ENCODE data around the gene MEF2D. TPM values are rescaled to one million over a fixed set of nuclear protein-coding genes. Genes with fewer than 3 reads are reported as not detected.
A peak's percentile ranks its signal among the peaks of the same experiment; 100 is the strongest.

The MEF2D gene
- total and polyA plus RNA-seq, 2 experiments from 2014 or later = 23.6 to 34.1 TPM

GRCh38 chr1:156414461-156415064 lies 86.0 kb downstream of the MEF2D start:
- in situ Hi-C loops (cut with MboI) = no loop called here
- H2AFZ ChIP-seq = no peak overlapping the region
- TF ChIP-seq EZH2 (IDR thresholded peaks at IDR 0.05; ENCODE audit: insufficient read depth, poor library complexity, severe bottlenecking) (no peak), EZH2phosphoT487 (IDR thresholded peaks at IDR 0.05; ENCODE audit: insufficient read depth, low read depth) (no peak)
- DNase-seq = peak; percentile 10
- no peaks in the 10 kb centered on the region for H3K36me3 ChIP-seq (ENCODE audit: low read depth)
- no peaks in the 10 kb centered on the region for H3F3A ChIP-seq (ENCODE audit: insufficient read depth)
- no peaks in the 10 kb centered on the region for H3K9me3 ChIP-seq (ENCODE audit: low read depth)
- H3K4me3 ChIP-seq = no peak overlapping the region
- H3K9ac ChIP-seq = no peak overlapping the region
- H3K79me2 ChIP-seq (ENCODE audit: insufficient read depth) = no peaks in the 10 kb centered on the region
- H3K4me1 ChIP-seq (ENCODE audit: insufficient read depth) = no peaks in the 10 kb centered on the region
- no peak overlapping the region for H3K4me2 ChIP-seq (ENCODE audit: unreplicated experiment)
- H3K27me3 ChIP-seq (replicated peaks; ENCODE audit: insufficient read depth) = peaks cover 77% of the 10 kb centered on the region
- H3K9me2 ChIP-seq (ENCODE audit: insufficient read depth) = no peaks in the 10 kb centered on the region
- WGBS, 2 experiments (ENCODE audit: low coverage in 1 of 2, low lambda C conversion rate in 2 of 2, missing lambda C conversion rate in 2 of 2) = 19 to 22% methylated on average over 8 of the region's 8 CpGs
- H3K27ac ChIP-seq = no peak overlapping the region
- H4K20me1 ChIP-seq (ENCODE audit: insufficient read depth) = no peaks in the 10 kb centered on the region

MicroRNAs encoded within 50 kb of the gene (microRNA counts, 767-probe panel; counts per million panel counts)
- 447 counts per million, percentile 86 among the panel's probes with 10 or more counts for microRNA hsa-miR-9-5p

Small RNAs within 50 kb of the gene (microRNA-seq; reads per million reads assigned to microRNA genes)
- not detected for gene MIR9-1 (ENCODE audit: borderline number of aligned reads)

Small RNAs within 50 kb of the gene (small RNA-seq; reads per million reads assigned to genes)
- not detected for gene MIR9-1 (ENCODE audit: low read depth, low replicate concordance)
- not detected for gene RF00019 (ENCODE audit: low read depth, low replicate concordance)

Other genes starting within 250 kb of the MEF2D start
- gene SMG5, start 217.9 kb downstream of the MEF2D start, total RNA-seq (2014; rRNA removed; shearing (Covaris generic)) = 60.0 and 68.2 TPM in 2 replicates
- 30.7 and 32.2 TPM in 2 replicates for gene SMG5, start 217.9 kb downstream of the MEF2D start, polyA plus RNA-seq (2016; fragmentation: Nextera tagmentation; extraction: Ambion mirVana)
- gene TMEM79, start 216.4 kb downstream of the MEF2D start, total RNA-seq (2014; rRNA removed; shearing (Covaris generic)) = 0.63 and 1.8 TPM in 2 replicates
- 3.8 and 3.9 TPM in 2 replicates for gene TMEM79, start 216.4 kb downstream of the MEF2D start, polyA plus RNA-seq (2016; fragmentation: Nextera tagmentation; extraction: Ambion mirVana)
- 77.8 and 89.7 TPM in 2 replicates for gene GLMP, start 205.1 kb downstream of the MEF2D start, total RNA-seq (2014; rRNA removed; shearing (Covaris generic))
- gene GLMP, start 205.1 kb downstream of the MEF2D start, polyA plus RNA-seq (2016; fragmentation: Nextera tagmentation; extraction: Ambion mirVana) = 59.9 and 63.8 TPM in 2 replicates
- not detected in 2 replicates for gene VHLL, start 201.5 kb downstream of the MEF2D start, total RNA-seq (2014; rRNA removed; shearing (Covaris generic))
- gene VHLL, start 201.5 kb downstream of the MEF2D start, polyA plus RNA-seq (2016; fragmentation: Nextera tagmentation; extraction: Ambion mirVana) = not detected in 2 replicates
- gene CCT3, start 162.5 kb downstream of the MEF2D start, total RNA-seq (2014; rRNA removed; shearing (Covaris generic)) = 248 and 307 TPM in 2 replicates
- 226 and 232 TPM in 2 replicates for gene CCT3, start 162.5 kb downstream of the MEF2D start, polyA plus RNA-seq (2016; fragmentation: Nextera tagmentation; extraction: Ambion mirVana)
- not detected in 2 replicates for gene TSACC, start 162.2 kb downstream of the MEF2D start, total RNA-seq (2014; rRNA removed; shearing (Covaris generic))
- gene TSACC, start 162.2 kb downstream of the MEF2D start, polyA plus RNA-seq (2016; fragmentation: Nextera tagmentation; extraction: Ambion mirVana) = 1.3 and 1.4 TPM in 2 replicates
- gene RHBG, start 131.6 kb downstream of the MEF2D start, total RNA-seq (2014; rRNA removed; shearing (Covaris generic)) = not detected in 2 replicates
- not detected in 2 replicates for gene RHBG, start 131.6 kb downstream of the MEF2D start, polyA plus RNA-seq (2016; fragmentation: Nextera tagmentation; extraction: Ambion mirVana)
- 12.5 and 14.7 TPM in 2 replicates for gene IQGAP3, start 71.8 kb upstream of the MEF2D start, total RNA-seq (2014; rRNA removed; shearing (Covaris generic))
- 5.5 and 5.6 TPM in 2 replicates for gene IQGAP3, start 71.8 kb upstream of the MEF2D start, polyA plus RNA-seq (2016; fragmentation: Nextera tagmentation; extraction: Ambion mirVana)
- not detected in 2 replicates for gene TTC24, start 78.9 kb upstream of the MEF2D start, total RNA-seq (2014; rRNA removed; shearing (Covaris generic))
- gene TTC24, start 78.9 kb upstream of the MEF2D start, polyA plus RNA-seq (2016; fragmentation: Nextera tagmentation; extraction: Ambion mirVana) = not detected in 2 replicates
- 51.2 and 68.7 TPM in 2 replicates for gene NAXE, start 91.0 kb upstream of the MEF2D start, total RNA-seq (2014; rRNA removed; shearing (Covaris generic))
- 86.2 and 87.4 TPM in 2 replicates for gene NAXE, start 91.0 kb upstream of the MEF2D start, polyA plus RNA-seq (2016; fragmentation: Nextera tagmentation; extraction: Ambion mirVana)
- 9.5 and 12.5 TPM in 2 replicates for gene GPATCH4, start 100.7 kb upstream of the MEF2D start, total RNA-seq (2014; rRNA removed; shearing (Covaris generic))
- gene GPATCH4, start 100.7 kb upstream of the MEF2D start, polyA plus RNA-seq (2016; fragmentation: Nextera tagmentation; extraction: Ambion mirVana) = 43.0 and 46.6 TPM in 2 replicates
- gene HAPLN2, start 118.6 kb upstream of the MEF2D start, total RNA-seq (2014; rRNA removed; shearing (Covaris generic)) = not detected in 2 replicates
- gene HAPLN2, start 118.6 kb upstream of the MEF2D start, polyA plus RNA-seq (2016; fragmentation: Nextera tagmentation; extraction: Ambion mirVana) = not detected in 2 replicates
- not detected in 2 replicates for gene BCAN, start 141.3 kb upstream of the MEF2D start, total RNA-seq (2014; rRNA removed; shearing (Covaris generic))
- not detected in 2 replicates for gene BCAN, start 141.3 kb upstream of the MEF2D start, polyA plus RNA-seq (2016; fragmentation: Nextera tagmentation; extraction: Ambion mirVana)
- gene NES, start 176.6 kb upstream of the MEF2D start, total RNA-seq (2014; rRNA removed; shearing (Covaris generic)) = 15.0 and 23.0 TPM in 2 replicates
- 2.2 TPM in 2 replicates for gene NES, start 176.6 kb upstream of the MEF2D start, polyA plus RNA-seq (2016; fragmentation: Nextera tagmentation; extraction: Ambion mirVana)
- 23.3 and 38.8 TPM in 2 replicates for gene CRABP2, start 204.8 kb upstream of the MEF2D start, total RNA-seq (2014; rRNA removed; shearing (Covaris generic))
- gene CRABP2, start 204.8 kb upstream of the MEF2D start, polyA plus RNA-seq (2016; fragmentation: Nextera tagmentation; extraction: Ambion mirVana) = 64.1 and 68.6 TPM in 2 replicates
- 4.5 and 5.6 TPM in 2 replicates for gene METTL25B, start 227.7 kb upstream of the MEF2D start, total RNA-seq (2014; rRNA removed; shearing (Covaris generic))
- gene METTL25B, start 227.7 kb upstream of the MEF2D start, polyA plus RNA-seq (2016; fragmentation: Nextera tagmentation; extraction: Ambion mirVana) = 7.4 and 10.1 TPM in 2 replicates
- gene ISG20L2, start 228.0 kb upstream of the MEF2D start, total RNA-seq (2014; rRNA removed; shearing (Covaris generic)) = 10.4 TPM in 2 replicates
- gene ISG20L2, start 228.0 kb upstream of the MEF2D start, polyA plus RNA-seq (2016; fragmentation: Nextera tagmentation; extraction: Ambion mirVana) = 17.8 and 21.5 TPM in 2 replicates
- 49.2 and 55.7 TPM in 2 replicates for gene MRPL24, start 240.3 kb upstream of the MEF2D start, total RNA-seq (2014; rRNA removed; shearing (Covaris generic))
- gene MRPL24, start 240.3 kb upstream of the MEF2D start, polyA plus RNA-seq (2016; fragmentation: Nextera tagmentation; extraction: Ambion mirVana) = 91.4 and 93.7 TPM in 2 replicates